ENCODE data around the gene ITPKB.
"Not testable (repeated sequence)": the region's sequence is repeated elsewhere in the genome, so short reads cannot be mapped to it uniquely, and the experiment has no call there.

The ITPKB gene

DNA sequence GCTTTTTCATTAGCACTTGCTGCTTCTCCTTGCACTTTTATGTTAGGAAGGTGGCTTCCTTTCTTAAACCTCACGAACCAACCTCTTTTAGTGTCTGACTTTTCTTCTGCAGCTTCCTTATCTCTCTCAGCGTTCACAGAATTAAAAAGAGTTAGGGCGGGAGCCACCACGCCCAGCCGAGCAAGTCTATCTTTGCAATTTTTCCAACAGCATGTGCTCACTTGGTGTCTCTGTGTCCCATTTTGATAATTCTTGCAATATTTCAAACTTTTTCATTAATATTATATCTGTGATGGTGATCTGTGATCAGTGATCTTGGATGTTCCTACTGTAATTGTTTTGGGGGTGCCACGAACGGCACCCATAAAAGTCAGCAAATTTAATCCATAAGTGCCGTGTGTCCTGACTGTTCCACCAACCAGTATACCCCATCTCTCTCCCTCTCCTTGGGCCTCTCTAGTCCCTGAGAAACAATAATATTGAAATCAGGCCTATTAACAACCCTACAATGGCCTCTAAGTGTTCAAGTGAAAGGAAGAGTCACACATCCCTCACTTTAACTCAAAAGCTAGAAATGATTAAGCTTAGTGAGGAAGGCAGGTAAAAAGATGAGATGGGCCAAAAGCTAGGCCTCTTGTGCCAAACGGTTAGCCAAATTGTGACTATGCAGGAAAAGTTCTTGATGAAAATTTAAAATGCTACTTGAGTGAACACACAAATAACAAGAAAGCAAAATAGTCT, 15.9 kb upstream of the ITPKB start:
- DNase-seq = no peak

DNA sequence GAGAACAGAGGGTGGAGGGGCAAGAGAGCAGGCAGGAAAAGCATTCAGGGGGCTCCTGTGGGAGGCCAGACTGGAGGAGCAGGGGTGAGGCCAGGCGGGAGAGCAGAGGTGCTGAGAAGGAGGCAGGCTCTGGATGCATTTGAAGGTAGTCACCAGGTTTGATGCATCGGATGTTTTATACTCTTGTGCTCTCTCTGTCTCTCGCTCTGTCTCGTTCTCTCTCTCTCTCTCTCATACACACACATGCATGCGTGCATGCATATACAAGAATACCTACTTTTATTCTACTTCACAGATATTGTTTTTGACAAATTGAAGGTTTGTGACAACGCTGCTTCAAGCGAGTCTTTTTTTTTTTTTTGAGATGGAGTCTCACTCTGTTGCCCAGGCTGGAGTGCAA, 15.0 kb upstream of the ITPKB start:
- DNase-seq = no peak

DNA sequence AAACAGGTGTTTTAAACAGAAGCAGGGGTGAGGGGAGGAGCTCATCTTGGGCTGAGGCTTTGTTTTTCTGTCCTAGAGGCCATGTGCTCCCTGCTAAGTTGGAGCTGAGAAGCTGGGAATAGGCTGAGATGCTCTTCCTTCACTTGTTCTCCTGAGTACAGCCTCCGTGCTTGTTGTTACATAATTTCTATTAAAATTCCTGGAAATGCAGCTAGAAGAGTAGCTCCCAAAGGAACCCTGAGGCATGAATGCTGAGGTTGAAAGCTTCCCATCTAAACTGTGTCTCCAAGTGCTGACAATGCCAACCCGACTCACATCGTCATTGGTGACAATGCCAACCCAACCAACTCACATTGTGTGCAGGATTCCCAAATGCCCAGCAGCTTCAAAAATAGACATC, 12.6 kb upstream of the ITPKB start:
- no peak for DNase-seq

DNA sequence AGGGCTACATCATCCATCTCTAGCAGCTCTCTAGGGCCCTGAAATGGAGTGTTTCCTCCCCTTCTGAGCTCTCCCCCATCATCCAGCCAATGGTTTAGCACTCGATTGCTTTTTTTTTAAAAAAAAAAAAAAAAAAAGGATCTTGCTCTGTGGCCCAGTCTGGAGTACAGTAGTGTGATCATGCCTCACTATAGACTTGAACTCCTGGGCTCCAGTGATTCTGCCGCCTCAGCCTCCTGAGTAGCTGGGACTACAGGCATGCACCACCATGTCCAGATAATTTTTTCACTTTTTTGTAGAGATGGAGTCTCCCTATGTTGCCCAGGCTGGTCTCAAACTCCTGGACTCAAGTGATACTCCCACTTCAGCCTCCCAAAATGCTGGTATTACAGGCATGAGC, 12.1 kb upstream of the ITPKB start:
- no peak for DNase-seq

DNA sequence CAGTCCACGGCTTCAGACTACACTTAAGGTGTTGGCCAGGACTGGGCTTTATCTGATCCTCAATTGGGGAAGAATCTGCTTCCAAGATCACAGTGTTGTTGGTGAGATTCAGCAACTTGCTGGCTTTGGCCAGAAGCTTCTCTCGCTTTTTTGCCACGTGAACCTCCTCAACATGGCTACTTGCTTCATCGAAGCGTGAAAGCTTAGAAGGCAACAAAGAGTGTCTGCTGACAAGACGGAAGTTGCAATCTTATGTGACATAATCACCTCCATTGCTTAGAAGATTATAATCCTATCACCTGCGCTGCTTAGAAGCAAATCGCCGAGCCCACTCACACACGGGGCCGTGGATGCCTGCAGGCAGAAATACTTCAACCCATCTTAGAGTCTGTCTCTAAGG, 10.4 kb upstream of the ITPKB start:
- DNase-seq = no peak

DNA sequence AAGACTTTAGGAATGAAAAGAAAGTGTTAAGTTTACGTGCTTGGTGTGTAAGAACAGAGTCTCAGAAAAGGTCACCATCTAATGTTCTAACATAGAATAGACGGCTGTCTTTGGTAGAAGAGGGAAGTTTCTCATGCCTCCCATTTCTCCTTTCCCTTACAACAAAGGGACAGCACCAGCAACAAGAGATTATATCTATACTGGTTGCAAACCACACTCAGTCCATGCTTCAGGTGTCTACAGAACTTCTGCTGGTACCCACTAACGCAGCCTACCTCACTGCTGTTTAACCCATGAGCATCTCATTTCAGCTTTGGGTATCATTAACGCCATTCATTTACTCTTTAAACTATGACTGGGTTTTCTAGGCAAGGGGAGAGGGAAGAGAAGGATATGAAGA, 9.2 kb upstream of the ITPKB start:
- DNase-seq = no peak

DNA sequence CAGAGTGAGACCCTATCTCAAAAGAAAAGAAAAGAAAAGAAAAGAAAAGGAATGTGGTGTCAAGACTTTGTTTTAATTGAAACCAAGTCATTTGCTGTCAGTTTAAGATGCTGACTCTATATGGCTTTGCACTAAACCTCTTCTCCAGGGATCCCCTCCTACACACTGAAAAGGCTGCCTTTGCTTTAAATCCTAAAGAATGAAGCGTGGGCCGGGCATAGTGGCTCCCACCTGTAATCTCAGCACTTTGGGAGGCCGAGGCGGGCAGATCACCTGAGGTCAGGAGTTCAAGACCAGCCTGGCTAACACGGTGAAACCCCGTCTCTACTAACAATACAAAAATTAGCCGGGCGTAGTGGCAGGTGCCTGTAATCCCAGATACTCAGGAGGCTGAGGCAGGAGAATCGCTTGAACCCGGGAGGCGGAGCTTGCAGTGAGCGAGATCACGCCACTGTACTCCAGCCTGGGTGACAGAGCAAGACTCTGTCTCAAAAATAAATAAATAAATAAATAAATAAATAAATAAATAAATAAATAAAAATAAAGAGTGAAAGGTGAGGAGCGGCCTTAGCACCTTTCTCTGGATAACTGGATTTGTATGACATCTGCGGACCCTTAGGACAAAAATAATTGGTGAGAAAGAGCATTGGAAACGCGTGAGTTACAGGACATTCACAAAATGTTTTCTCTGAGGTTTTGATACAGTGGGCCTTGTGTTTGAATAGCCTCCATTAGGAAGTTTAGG, 8.6 kb upstream of the ITPKB start:
- not testable (repeated sequence) for DNase-seq

DNA sequence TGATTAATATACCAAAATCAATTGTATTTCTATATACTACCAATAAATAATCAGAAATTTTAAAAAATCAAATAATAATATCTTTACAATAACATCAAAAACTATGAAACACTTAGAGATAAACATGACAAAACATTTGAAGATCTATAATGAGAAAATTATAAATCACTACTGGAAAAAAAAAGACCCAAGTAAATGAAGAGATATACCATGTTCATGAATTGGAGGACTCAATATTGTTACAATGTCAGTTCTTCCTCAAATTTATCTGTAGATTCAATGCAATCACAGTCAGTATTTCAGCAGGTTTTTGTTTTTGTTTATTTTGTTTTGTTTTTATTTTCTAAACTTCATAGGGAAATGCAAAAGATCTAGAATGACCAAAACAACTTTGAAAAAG, 4.2 kb upstream of the ITPKB start:
- DNase-seq = no peak

DNA sequence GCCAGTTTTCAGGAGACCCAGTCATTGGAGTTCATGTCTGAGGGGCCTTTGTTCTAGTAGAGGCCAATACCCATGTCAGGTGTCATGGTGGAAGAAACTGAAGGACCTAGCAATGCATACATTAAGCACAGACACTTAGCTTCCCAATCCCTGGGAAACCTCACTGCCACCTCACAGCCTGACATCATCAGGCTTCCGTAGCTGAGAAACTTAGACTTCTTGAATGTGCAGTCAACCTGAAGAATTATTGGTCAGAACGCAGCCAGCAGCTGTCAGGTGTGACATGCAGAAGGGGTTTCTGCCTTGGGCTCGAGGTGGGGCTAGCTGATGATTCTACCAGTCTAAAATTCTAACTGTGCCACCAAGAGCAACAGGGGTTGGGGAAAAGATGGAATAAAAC, 1.9 kb upstream of the ITPKB start:
- DNase-seq = no peak

DNA sequence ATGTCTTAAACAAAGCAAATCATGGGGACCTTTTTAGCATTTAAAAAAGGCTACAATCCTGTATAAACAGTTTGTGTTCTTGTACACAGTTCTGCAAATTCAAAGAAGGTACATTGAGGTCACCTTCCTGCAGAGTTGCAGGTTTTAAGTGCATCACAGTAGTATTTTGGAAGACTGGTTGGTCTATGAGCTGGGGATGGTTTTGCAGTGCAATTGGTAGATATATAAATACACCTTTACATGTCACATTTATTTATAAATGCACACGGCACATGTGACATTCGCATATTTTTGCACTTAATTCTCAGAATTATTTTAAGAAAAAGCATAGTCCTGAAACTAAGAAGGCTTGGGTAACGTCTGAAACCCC, 599 bp upstream of the ITPKB start:
- no peak for DNase-seq

DNA sequence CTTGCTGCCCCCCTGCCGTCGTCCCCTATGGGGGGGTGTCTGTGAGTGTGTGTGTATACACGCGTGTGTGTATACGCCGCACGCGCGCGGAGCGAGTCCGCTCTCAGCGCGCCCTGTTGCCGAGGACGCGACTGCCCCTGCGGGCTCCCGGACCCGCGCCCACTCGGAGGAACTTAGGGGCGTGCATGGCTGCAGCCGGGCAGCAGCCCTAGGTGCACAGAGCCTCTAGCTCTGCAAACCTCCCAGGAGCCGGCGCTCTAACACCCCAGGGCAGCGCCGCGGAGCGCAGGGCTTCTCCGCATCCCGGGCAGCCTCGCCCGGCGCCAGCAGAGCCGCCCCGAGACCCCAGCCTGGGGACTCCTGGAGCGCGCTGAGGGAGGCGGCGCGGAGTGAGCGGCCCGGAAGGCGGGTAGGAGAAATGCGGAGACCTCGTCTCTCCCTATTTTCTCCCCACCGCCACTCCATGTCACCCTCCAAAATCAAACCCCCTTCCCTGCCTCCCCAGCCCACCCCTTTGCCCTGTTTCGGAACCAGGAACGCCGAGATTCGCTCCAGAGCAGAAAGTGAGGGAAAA, 574 bp downstream of the ITPKB start:
- DNase-seq = no peak

DNA sequence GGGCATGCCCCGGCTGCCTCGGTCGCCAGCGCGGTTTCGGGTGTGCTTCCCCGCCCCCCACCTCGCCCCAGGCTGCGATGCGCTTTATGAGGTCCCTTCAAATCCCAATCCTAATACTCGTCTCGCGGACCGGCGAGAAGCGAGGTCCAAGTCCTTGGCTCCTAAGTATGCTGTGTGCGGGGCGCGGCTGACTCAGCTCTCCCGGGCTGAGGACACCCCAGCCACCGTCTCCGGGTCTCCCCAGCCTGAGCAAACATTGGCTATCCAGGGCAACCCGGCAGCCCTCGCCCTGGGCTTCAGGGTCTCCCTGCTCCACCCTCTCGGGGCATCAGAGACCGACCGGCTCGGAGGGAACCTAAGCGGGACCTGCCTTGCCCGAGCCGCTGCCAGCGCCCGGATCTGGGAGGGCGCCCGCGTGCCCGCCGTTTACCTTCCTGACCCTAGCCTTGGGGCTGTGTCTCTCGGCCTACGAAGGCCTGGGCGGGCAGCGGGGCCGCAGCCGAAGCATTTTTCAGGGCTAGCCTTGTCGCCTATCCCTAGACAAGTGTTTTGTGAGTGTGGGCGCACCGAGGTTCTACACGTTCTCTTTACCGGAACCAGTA, 1.2 kb downstream of the ITPKB start:
- no peak for DNase-seq

DNA sequence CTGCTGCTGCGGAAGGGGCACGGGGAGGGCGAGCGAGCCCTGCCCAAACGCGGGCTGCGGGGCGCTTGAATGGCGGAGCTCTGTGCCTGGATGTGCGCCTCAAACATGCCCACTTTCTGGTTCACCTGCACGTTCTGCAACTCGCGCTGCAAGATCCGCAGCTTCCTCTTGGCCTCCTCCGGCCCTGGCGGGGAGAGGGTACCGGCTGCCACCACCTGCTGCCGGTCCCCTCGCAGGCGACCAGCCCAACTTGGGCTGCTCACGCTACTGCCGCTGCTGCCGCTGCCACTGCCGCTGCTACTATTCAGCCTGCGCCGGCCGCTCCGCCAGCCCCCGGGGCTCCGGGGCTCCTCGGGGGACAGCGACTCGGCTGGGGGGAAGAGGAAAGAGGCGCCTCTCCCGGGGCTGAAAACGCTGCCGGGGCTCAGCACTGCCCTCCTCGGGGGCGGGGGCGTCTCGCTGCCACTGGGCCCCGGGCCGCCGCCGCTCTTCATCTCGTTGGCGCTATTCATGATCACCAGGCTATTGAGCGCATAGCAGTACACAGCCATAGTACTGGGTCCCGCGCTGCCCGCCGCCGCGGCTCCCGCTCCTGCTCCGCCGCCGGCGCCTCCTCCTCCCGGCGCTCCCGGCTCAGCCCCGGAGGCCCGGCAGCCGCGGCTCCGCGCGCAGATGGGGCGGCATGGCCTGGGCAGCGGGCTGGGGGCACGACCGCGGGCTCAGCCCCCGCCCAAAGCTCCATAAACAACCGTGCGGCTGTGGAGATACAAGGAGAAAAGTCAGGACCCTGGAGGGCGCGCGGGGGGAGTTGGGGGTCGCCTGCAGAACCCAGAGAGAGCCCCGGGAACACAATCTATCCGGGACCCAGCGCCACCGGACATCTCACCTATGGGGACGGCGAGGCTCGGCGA, 1.9 kb downstream of the ITPKB start:
- no peak for DNase-seq

DNA sequence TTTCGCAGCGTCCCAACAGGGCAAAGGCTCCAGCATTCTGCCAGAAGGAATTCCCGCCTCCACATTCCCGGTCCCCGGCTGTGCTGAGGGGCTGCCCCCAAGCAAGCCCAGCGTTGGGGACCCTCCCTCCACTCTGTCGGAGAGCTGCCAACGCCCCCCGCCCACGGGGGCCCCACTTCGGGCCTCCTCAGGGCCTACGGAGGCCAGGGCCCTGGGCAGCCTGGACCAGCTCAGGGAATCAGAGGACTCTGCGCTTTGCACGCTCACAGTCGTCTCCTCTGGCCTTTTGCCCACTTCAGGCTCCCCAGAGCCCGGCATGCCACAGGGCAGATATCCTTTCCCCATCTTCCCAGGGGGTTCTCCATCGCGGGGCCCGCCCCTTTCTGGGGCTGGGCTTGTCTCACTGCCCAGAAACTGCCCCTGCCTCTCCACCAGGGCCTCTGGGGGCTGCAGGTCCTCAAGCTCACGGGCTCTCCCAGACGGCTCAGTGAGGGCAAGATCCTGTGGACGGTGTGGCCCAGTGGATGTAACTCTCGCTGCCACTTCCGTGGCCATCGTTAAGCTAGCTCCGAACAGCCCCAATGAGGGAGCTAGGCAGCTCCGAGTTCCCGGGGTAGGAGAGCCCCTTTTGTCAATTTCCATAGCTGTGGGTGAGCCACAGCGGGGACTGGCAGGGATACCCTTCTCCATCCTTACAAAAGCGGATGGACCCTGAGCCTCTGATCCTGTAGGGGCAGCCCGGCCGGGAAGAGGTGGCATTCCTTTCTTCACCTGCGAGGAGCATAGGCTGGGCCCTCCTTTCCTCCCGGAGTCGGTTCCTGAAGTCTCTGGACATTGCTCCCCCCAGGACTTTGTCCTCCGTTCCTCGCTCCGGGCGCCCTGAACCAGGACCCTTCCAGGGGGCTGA, 2.8 kb downstream of the ITPKB start:
- no peak for DNase-seq

DNA sequence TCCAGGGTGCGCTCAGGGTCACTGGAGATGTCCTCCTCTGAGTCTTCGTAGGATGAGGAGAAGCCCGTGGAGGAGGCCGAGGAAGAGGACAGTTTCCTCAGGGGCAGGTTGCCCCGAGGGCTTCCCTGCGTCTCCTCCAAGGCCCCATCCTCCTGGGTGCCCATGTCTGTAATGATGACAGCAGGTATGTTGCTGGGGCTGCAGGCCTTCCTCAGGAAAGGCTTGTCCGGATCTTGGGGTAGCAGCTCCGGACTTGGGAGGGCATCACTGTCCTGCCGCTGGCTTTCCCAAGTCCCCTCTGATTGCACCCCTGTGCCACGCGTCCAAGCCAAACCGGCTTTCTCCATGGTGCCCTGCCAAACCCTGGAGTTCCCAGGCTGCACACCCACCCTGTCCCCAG, 3.5 kb downstream of the ITPKB start:
- no peak for DNase-seq

DNA sequence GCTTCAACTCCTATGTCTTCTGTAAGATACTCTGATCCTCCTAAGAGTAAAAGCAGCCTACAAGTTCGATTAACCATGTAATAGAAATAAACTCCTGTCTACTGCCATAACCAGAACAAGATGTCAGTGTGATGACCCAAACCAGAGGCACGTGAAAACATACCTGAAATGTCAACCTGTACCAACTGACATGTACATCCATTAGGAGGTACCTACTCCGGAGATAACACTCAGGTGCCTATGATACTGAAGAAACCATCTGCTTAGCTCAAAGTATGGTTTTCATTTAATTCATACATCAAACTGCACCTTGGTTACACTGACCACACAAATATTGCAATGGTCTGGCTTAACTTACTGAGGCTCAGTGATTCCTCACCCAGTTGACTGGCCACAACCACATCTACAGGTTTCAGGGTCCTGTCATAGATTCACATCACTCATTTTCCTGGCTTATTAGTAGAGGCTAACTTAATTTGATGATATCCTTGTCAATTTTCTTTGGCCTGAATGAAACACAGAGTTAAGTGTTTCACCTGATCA, 4.4 kb downstream of the ITPKB start:
- no peak for DNase-seq

DNA sequence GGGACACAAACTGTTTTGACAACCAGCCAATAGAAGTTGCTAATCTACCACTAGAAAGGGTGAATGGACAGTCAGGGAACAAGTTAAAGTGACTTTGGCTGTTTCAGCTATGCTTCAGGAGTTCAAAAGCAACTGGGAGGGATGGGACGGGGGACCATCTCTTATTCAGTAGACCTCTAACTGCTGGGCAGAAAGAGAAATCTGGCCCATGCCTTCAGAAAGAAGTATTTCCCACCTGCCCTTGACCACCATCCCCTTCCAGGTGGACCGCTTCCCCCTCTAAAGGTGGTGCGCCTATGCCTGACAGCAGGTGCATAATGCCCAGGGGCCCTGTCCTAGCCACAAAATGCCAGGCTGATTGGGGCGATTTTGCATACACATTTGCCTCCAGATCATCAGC, 5.2 kb downstream of the ITPKB start:
- no peak for DNase-seq

DNA sequence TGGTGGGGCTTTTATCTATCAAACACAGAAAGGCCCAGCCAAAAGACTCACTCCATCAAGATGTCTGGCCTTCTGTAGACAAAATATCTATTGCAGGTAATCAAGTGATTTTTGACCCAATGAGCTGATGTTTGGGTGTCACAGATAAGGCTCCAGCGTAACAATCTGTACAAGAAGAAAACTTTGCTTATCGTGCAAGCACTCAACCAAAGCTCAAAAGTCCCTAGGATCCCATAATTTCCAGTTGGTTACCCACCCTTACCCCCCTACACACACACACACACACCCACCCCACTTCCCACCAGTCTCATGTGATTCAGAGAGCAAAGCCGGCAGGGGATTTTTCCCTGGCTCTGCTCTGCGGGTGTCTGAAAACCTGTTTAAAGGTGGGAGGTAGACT, 5.8 kb downstream of the ITPKB start:
- DNase-seq = no peak

DNA sequence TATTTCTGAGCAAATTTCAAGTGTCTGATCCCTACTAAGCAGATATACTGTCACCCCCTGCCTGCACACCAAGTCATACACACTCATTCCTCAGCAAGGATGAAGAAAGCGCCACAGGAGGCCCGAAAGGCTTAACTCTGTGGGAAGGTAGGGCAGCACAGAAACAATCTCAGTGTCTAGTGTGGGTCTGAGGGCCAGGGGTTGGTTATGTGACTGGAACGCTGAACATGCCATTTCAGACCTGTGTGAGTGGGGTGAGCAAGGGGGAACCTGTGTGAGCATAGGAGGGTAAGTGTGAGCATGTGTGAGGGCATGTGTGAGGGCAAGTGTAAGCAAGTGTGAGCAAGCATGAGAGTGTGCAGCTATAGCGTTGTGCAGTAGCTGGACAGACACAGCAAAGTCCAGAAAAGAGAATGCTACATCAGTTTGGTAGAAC, 6.2 kb downstream of the ITPKB start:
- DNase-seq = no peak

DNA sequence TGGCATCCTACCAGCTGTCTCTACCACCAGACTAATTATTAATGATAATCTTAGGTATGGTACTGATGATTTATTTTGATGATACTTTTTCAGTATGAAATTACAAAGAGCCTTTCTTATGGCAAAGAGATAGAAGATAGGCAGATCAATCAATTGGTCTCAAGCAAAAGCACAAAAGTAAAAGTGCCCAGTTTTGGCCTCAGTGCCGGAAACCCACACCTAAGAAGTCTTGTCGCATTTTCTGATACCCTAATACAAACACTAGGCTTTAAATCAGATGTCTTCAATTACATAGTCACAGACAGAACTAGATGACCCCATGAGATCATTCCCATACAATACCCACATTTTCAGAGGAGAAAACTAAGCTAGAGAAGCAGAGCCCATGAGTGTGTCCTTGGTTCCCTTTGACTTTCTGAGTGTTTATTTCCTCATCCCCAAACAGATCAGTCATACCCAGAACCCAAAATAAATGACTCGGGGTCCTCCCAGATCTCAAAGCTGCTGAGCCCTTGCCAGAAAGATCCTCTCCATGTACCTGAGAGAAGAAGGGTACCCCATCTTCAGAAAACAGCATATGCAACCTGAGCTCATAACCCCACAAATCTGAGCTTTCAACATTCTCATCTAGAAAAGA, 7.7 kb downstream of the ITPKB start:
- no peak for DNase-seq

DNA sequence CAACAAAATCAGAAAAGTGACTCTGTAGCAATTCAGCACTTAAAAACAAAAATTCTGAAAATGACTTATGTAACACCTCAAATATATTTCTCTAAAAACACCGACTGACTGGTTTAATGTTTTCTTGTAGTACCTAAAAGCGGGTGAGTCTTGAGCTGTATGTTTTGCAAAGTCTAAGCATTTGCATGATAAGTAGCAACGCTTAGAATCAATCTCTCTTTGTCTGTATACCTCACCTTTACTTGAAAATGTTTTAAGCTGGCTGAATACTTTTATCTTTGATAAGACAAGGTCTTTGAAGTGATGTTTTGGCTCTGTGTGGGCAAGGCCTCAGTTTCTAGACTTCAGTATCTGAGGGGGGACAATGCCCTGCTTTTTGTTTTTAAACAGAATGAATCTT, 8.2 kb downstream of the ITPKB start:
- DNase-seq = no peak
